HCT116 (cell line): ENCODE results near the gene MFSD6.

Experiments
- EZH2 ChIP-seq: fragments of 200-600 bp; sonication (generic); IDR thresholded peaks from 2 replicates; pipeline ENCODE4 v1.6.1; 2017; ENCODE audit warnings: antibody characterized with exemption, mixed run types
- EZH2phosphoT487 ChIP-seq: fragments of 200-600 bp; IDR thresholded peaks from 2 replicates; pipeline ENCODE4 v1.6.1; 2018; ENCODE audit warnings: antibody characterized with exemption, borderline replicate concordance
- JUND ChIP-seq: IDR thresholded peaks from 2 replicates; pipeline ENCODE4 v1.6.1; 2012
- POLR2A ChIP-seq: IDR thresholded peaks from 2 replicates; pipeline ENCODE4 v1.7.0; 2011; ENCODE audit warnings: borderline replicate concordance; ENCODE audit not compliant: insufficient read depth, insufficient read length; ENCODE audit errors: extremely low read depth
- POLR2AphosphoS5 ChIP-seq: IDR thresholded peaks from 2 replicates; pipeline ENCODE4 v1.6.1; 2011; ENCODE audit warnings: mild to moderate bottlenecking, low read depth, low read length, moderate library complexity
- ZNF274 ChIP-seq: fragments of 200-500 bp; sonication (Bioruptor generic); IDR thresholded peaks from 2 replicates; pipeline ENCODE4 v1.6.1; 2014; ENCODE audit warnings: mild to moderate bottlenecking, low read depth, low read length, inconsistent platforms
- TF ChIP-seq, protein P1 (sequence below), 3 experiments: fragments of 200-600 bp in 1 of 3; sonication (generic) in 1 of 3; IDR thresholded peaks in 2 of 3; conservative IDR thresholded peaks in 1 of 3; 2 replicates each; pipeline ENCODE4 v1.5.1; 2012 to 2017; ENCODE audit warnings: low read depth in 2 of 3, low read length in 2 of 3, antibody characterized with exemption in 1 of 3, borderline replicate concordance in 1 of 3, control low read depth in 1 of 3, mild to moderate bottlenecking in 1 of 3, mixed read lengths in 1 of 3, mixed run types in 1 of 3, moderate library complexity in 1 of 3; ENCODE audit not compliant: insufficient read depth in 1 of 3
- TF ChIP-seq, protein P2 (sequence below): IDR thresholded peaks from 2 replicates; pipeline ENCODE4 v1.6.1; 2012; ENCODE audit warnings: low read depth
- TF ChIP-seq, protein P3 (sequence below): IDR thresholded peaks from 2 replicates; pipeline ENCODE4 v1.6.1; 2012

DNA sequence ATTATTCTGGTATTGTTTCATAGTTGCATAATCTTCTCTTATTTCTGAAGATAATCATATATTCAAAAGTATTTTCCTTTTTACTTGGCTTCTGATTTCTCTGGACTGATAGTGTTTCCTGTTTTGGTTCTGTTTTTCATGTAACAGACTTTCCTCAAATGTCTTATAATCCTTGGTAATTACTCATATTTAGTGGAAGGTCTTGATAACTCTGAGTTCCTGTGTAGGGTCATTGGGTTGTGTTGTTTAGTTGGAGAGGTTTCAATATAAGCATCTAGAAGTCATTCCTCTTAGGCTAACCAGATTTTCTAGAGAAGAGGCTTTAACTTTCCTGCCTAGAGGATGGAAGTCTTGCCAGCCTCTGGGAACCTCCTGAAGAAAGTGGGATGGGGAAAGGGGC, 23.8 kb downstream of the MFSD6 start:
- no peak for TF ChIP-seq ZNF274
- TF ChIP-seq, protein P1, sequence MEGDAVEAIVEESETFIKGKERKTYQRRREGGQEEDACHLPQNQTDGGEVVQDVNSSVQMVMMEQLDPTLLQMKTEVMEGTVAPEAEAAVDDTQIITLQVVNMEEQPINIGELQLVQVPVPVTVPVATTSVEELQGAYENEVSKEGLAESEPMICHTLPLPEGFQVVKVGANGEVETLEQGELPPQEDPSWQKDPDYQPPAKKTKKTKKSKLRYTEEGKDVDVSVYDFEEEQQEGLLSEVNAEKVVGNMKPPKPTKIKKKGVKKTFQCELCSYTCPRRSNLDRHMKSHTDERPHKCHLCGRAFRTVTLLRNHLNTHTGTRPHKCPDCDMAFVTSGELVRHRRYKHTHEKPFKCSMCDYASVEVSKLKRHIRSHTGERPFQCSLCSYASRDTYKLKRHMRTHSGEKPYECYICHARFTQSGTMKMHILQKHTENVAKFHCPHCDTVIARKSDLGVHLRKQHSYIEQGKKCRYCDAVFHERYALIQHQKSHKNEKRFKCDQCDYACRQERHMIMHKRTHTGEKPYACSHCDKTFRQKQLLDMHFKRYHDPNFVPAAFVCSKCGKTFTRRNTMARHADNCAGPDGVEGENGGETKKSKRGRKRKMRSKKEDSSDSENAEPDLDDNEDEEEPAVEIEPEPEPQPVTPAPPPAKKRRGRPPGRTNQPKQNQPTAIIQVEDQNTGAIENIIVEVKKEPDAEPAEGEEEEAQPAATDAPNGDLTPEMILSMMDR (IDR thresholded peaks at IDR 0.05 in 2 of 3, conservative IDR thresholded peaks at IDR 0.05 in 1 of 3; ENCODE audit: borderline replicate concordance in 1 of 3, insufficient read depth in 1 of 3, low read depth in 2 of 3, low read length in 2 of 3), result no peak
- TF ChIP-seq EZH2, result no peak
- TF ChIP-seq, protein P2, sequence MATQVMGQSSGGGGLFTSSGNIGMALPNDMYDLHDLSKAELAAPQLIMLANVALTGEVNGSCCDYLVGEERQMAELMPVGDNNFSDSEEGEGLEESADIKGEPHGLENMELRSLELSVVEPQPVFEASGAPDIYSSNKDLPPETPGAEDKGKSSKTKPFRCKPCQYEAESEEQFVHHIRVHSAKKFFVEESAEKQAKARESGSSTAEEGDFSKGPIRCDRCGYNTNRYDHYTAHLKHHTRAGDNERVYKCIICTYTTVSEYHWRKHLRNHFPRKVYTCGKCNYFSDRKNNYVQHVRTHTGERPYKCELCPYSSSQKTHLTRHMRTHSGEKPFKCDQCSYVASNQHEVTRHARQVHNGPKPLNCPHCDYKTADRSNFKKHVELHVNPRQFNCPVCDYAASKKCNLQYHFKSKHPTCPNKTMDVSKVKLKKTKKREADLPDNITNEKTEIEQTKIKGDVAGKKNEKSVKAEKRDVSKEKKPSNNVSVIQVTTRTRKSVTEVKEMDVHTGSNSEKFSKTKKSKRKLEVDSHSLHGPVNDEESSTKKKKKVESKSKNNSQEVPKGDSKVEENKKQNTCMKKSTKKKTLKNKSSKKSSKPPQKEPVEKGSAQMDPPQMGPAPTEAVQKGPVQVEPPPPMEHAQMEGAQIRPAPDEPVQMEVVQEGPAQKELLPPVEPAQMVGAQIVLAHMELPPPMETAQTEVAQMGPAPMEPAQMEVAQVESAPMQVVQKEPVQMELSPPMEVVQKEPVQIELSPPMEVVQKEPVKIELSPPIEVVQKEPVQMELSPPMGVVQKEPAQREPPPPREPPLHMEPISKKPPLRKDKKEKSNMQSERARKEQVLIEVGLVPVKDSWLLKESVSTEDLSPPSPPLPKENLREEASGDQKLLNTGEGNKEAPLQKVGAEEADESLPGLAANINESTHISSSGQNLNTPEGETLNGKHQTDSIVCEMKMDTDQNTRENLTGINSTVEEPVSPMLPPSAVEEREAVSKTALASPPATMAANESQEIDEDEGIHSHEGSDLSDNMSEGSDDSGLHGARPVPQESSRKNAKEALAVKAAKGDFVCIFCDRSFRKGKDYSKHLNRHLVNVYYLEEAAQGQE, result no peak
- no peak for TF ChIP-seq POLR2AphosphoS5
- TF ChIP-seq POLR2A, result no peak
- TF ChIP-seq, protein P3, sequence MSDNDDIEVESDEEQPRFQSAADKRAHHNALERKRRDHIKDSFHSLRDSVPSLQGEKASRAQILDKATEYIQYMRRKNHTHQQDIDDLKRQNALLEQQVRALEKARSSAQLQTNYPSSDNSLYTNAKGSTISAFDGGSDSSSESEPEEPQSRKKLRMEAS, result no peak
- TF ChIP-seq EZH2phosphoT487, result no peak
- TF ChIP-seq JUND, result no peak
